Dermis lymphatic vessel endothelial cell (primary cell): ENCODE data around the gene DDO. TPM values are rescaled to one million over a fixed set of nuclear protein-coding genes. Genes with fewer than 3 reads are reported as not detected.

Source experiments
- total RNA-seq: library from RNA; depleted of rRNA; stranded (reverse); fragments of >200 nt; gene quantifications from 2 replicates; pipeline ENCODE4 v1.2.1, GENCODE V29; 2014

The DDO gene
- total RNA-seq, result 3.6 and 4.3 TPM in 2 replicates

GRCh38 chr6:110415086-110415916 lies at the start of gene DDO:
TSS of gene DDO (minus strand) at chr6:110415575. CDS start at chr6:110413462, 2,113 bp downstream.

GRCh38 chr6:110357664-110358552 lies 57.5 kb downstream of the DDO start, which contains the start of gene METTL24:
TSS of gene METTL24 (minus strand) at chr6:110358349. CDS start at chr6:110358272, 77 bp downstream.

Other genes starting within 250 kb of the DDO start
- gene WASF1, start 235.9 kb downstream of the DDO start, total RNA-seq, result 10.8 and 11.2 TPM in 2 replicates
- 15.5 and 19.6 TPM in 2 replicates for gene CDC40, start 235.1 kb downstream of the DDO start, total RNA-seq
- gene METTL24, start 57.2 kb downstream of the DDO start, total RNA-seq, result not detected in 2 replicates
- under 0.01 TPM in 1 of 2 replicates, not detected in the other for gene SLC22A16, start 61.0 kb upstream of the DDO start, total RNA-seq